ENCODE data around the gene KIF26B. TPM values are rescaled to one million over a fixed set of nuclear protein-coding genes. Genes with fewer than 3 reads are reported as not detected.

KIF26B gene
- polyA plus RNA-seq, 2 of the 4 experiments (the other 2 are of a cell fraction): 0.01 to 0.04 TPM

GRCh38 chr1:245160741-245161400 is 6.1 kb downstream of the KIF26B start:
- no peak overlapping the region for H3K4me2 ChIP-seq
- ATAC-seq (no peak), FAIRE-seq (no peak), DNase-seq (ENCODE audit: low read depth in 1 of 2, low spot score in 1 of 2) (no peak)
- TF ChIP-seq FOXS1 (CRISPR knock-in tag; IDR thresholded peaks at IDR 0.05) (no peak), PHF8 (IDR thresholded peaks at IDR 0.05; ENCODE audit: borderline replicate concordance, low read depth) (no peak), CEBPB (IDR thresholded peaks at IDR 0.05) (no peak), ZNF302 (CRISPR knock-in tag; IDR thresholded peaks at IDR 0.05) (no peak), TFCP2L1 (CRISPR knock-in tag; IDR thresholded peaks at IDR 0.05) (no peak), RFX5 (IDR thresholded peaks at IDR 0.05) (no peak), RAD21 (conservative IDR thresholded peaks at IDR 0.05 in 1 of 2, IDR thresholded peaks at IDR 0.05 in 1 of 2) (no peak), HDAC2 (IDR thresholded peaks at IDR 0.05) (no peak), ESRRA (IDR thresholded peaks at IDR 0.05; ENCODE audit: borderline replicate concordance, low read length) (no peak), JUNB (IDR thresholded peaks at IDR 0.05) (no peak), EHF (CRISPR knock-in tag; IDR thresholded peaks at IDR 0.05) (no peak), TP53 (CRISPR knock-in tag; IDR thresholded peaks at IDR 0.05) (no peak), JUN (IDR thresholded peaks at IDR 0.05) (no peak), HMGXB4 (CRISPR knock-in tag; IDR thresholded peaks at IDR 0.05; ENCODE audit: borderline replicate concordance) (no peak), GATA3 (IDR thresholded peaks at IDR 0.05; ENCODE audit: borderline replicate concordance) (no peak), MAZ (IDR thresholded peaks at IDR 0.05; ENCODE audit: borderline replicate concordance, low read depth, low read length) (no peak), EHMT2 (IDR thresholded peaks at IDR 0.05; ENCODE audit: low read depth) (no peak), MAFK (IDR thresholded peaks at IDR 0.05; ENCODE audit: partially characterized antibody) (no peak), ZSCAN20 (CRISPR knock-in tag; IDR thresholded peaks at IDR 0.05) (no peak)
- TF ChIP-seq, protein P1, sequence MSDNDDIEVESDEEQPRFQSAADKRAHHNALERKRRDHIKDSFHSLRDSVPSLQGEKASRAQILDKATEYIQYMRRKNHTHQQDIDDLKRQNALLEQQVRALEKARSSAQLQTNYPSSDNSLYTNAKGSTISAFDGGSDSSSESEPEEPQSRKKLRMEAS (IDR thresholded peaks at IDR 0.05): no peak
- ChIA-PET CTCF (no interaction called here), POLR2A (no interaction called here)
- 49% methylated on average over 6 of the region's 6 CpGs for WGBS (ENCODE audit: missing lambda C conversion rate)
- H3K4me3 ChIP-seq: no peak overlapping the region
- H3K9me3 ChIP-seq: peaks cover 20% of the 10 kb centered on the region
- no peaks in the 10 kb centered on the region for H3K4me1 ChIP-seq
- H3K27ac ChIP-seq: no peak overlapping the region

GRCh38 chr1:245161866-245162265 is 7.1 kb downstream of the KIF26B start:
- Histone ChIP-seq H3K27ac (no peak overlapping the region), H3K4me3 (no peak overlapping the region), H3K9me3 (peaks cover 20% of the 10 kb centered on the region), H3K4me1 (no peaks in the 10 kb centered on the region), H3K4me2 (no peak overlapping the region)
- FAIRE-seq: no peak
- ATAC-seq: no peak
- POLR2A ChIA-PET: no interaction called here
- TF ChIP-seq ELK1 (IDR thresholded peaks at IDR 0.05; ENCODE audit: low read depth, low read length): no peak
- no peak for TF ChIP-seq E2F6 (IDR thresholded peaks at IDR 0.05; ENCODE audit: borderline replicate concordance, low read depth)
- no peak for DNase-seq (ENCODE audit: low read depth in 1 of 2, low spot score in 1 of 2)
- WGBS (ENCODE audit: missing lambda C conversion rate): 60% methylated on average over 8 of the region's 8 CpGs
- CTCF ChIA-PET: interaction anchor here (0.6 kb wide), 2 partner anchors 103 to 1284 kb away, joined by 3 read pairs; no protein-coding TSS in a partner anchor

Data from A549 (cell line).